WTC11 (cell line): ENCODE data around the gene SKI. TPM values are rescaled to one million over a fixed set of nuclear protein-coding genes. Genes with fewer than 3 reads are reported as not detected.
"Not testable (repeated sequence)": the region's sequence is repeated elsewhere in the genome, so short reads cannot be mapped to it uniquely, and the experiment has no call there.

Experiments
- ATAC-seq: fragments of 200-7000 bp; cut with Tn5 transposase; 2 replicates; pipeline ENCODE4 v1.10.0; 2021; ENCODE audit warnings: mild to moderate bottlenecking, moderate library complexity
- CTCF ChIA-PET: fragments of 300-600 bp; sonication (Branson Sonifier 250); formaldehyde crosslinking; loops from one replicate; lab custom pipeline; 2021; ENCODE audit warnings: antibody characterized with exemption; lab: Charles Lee
- POLR2A ChIA-PET: fragments of 350-600 bp; sonication (Branson Sonifier 250); formaldehyde crosslinking; loops from one replicate; lab custom pipeline; 2021; ENCODE audit warnings: antibody characterized with exemption; lab: Charles Lee
- DNase-seq: peaks from one replicate; pipeline ENCODE4 v3.0.0; 2021; ENCODE audit warnings: low spot score
- H3K27ac Mint-ChIP-seq: 2 replicates; pipeline ENCODE4 v1.8.0; 2021; ENCODE audit warnings: mixed read lengths
- H3K27me3 Mint-ChIP-seq: 2 replicates; pipeline ENCODE4 v1.8.0; 2021; ENCODE audit warnings: low read depth, mild to moderate bottlenecking, moderate library complexity, mixed read lengths
- H3K36me3 Mint-ChIP-seq: 2 replicates; pipeline ENCODE4 v1.8.0; 2021; ENCODE audit warnings: mixed read lengths
- H3K4me1 Mint-ChIP-seq: 2 replicates; pipeline ENCODE4 v1.8.0; 2022; ENCODE audit warnings: mixed read lengths
- H3K4me3 Mint-ChIP-seq: 2 replicates; pipeline ENCODE4 v1.8.0; 2021; ENCODE audit warnings: mild to moderate bottlenecking, moderate library complexity, mixed read lengths
- H3K9me3 Mint-ChIP-seq: 2 replicates; pipeline ENCODE4 v1.8.0; 2021; ENCODE audit warnings: mixed read lengths
- ATF1 ChIP-seq: sonication (generic); formaldehyde crosslinking; IDR thresholded peaks from 2 replicates; pipeline ENCODE4 v1.8.1; 2023; ENCODE audit warnings: mild to moderate bottlenecking, moderate library complexity, missing genetic modification reagents
- ATF3 ChIP-seq: sonication (generic); formaldehyde crosslinking; conservative IDR thresholded peaks from 2 replicates; pipeline ENCODE4 v1.8.1; 2022; ENCODE audit warnings: mild to moderate bottlenecking, missing genetic modification reagents
- ATF6 ChIP-seq: sonication (generic); formaldehyde crosslinking; IDR thresholded peaks from 2 replicates; pipeline ENCODE4 v1.8.1; 2023; ENCODE audit warnings: mild to moderate bottlenecking, missing genetic modification reagents
- CTCF ChIP-seq: fragments of 200-600 bp; IDR thresholded peaks from 2 replicates; pipeline ENCODE4 v1.8.0; 2022; ENCODE audit warnings: antibody characterized with exemption
- FOXP4 ChIP-seq: sonication (generic); formaldehyde crosslinking; IDR thresholded peaks from 2 replicates; pipeline ENCODE4 v1.8.0; 2022; ENCODE audit warnings: mild to moderate bottlenecking, missing genetic modification reagents
- HMGA2 ChIP-seq: fragments of 250-450 bp; sonication (Bioruptor Pico); IDR thresholded peaks from 2 replicates; pipeline ENCODE4 v1.4.0; 2021; ENCODE audit warnings: mild to moderate bottlenecking, moderate library complexity
- IRF2 ChIP-seq: sonication (generic); formaldehyde crosslinking; IDR thresholded peaks from 2 replicates; pipeline ENCODE4 v1.8.0; 2022; ENCODE audit warnings: low read depth, missing genetic modification reagents, borderline replicate concordance
- MXD4 ChIP-seq: fragments of 250-450 bp; sonication (Bioruptor Pico); IDR thresholded peaks from 2 replicates; pipeline ENCODE4 v1.8.0; 2021; ENCODE audit warnings: mild to moderate bottlenecking, moderate library complexity, borderline replicate concordance
- MYBL2 ChIP-seq: sonication (generic); formaldehyde crosslinking; IDR thresholded peaks from 2 replicates; pipeline ENCODE4 v1.8.1; 2023; ENCODE audit warnings: mild to moderate bottlenecking, moderate library complexity, missing genetic modification reagents
- NFYB ChIP-seq: sonication (generic); formaldehyde crosslinking; conservative IDR thresholded peaks from 2 replicates; pipeline ENCODE4 v1.8.0; 2022; ENCODE audit warnings: low read depth, missing genetic modification reagents
- NR3C1 ChIP-seq: sonication (generic); formaldehyde crosslinking; conservative IDR thresholded peaks from 2 replicates; pipeline ENCODE4 v1.8.1; 2023; ENCODE audit warnings: low read depth, mild to moderate bottlenecking, missing genetic modification reagents
- SMAD4 ChIP-seq: sonication (generic); formaldehyde crosslinking; IDR thresholded peaks from 2 replicates; pipeline ENCODE4 v1.8.0; 2022; ENCODE audit warnings: mild to moderate bottlenecking, missing genetic modification reagents
- SP1 ChIP-seq: sonication (generic); formaldehyde crosslinking; conservative IDR thresholded peaks from 2 replicates; pipeline ENCODE4 v1.8.1; 2022; ENCODE audit warnings: missing genetic modification reagents
- TEAD1 ChIP-seq: sonication (generic); formaldehyde crosslinking; IDR thresholded peaks from 2 replicates; pipeline ENCODE4 v1.8.0; 2022; ENCODE audit warnings: mild to moderate bottlenecking, missing genetic modification reagents
- TEAD4 ChIP-seq: sonication (generic); formaldehyde crosslinking; IDR thresholded peaks from 2 replicates; pipeline ENCODE4 v1.8.0; 2022; ENCODE audit warnings: mild to moderate bottlenecking, missing genetic modification reagents
- ZBTB43 ChIP-seq: sonication (generic); formaldehyde crosslinking; IDR thresholded peaks from 2 replicates; pipeline ENCODE4 v1.8.1; 2023; ENCODE audit warnings: mild to moderate bottlenecking, missing genetic modification reagents
- ZNF121 ChIP-seq: sonication (generic); formaldehyde crosslinking; IDR thresholded peaks from 2 replicates; pipeline ENCODE4 v1.8.0; 2023; ENCODE audit warnings: missing genetic modification reagents
- ZNF138 ChIP-seq: sonication (generic); formaldehyde crosslinking; conservative IDR thresholded peaks from 2 replicates; pipeline ENCODE4 v1.8.1; 2022; ENCODE audit warnings: mild to moderate bottlenecking, moderate library complexity, missing genetic modification reagents
- ZNF671 ChIP-seq: fragments of 250-450 bp; sonication (Bioruptor Pico); IDR thresholded peaks from 2 replicates; pipeline ENCODE4 v1.8.0; 2021; ENCODE audit warnings: mild to moderate bottlenecking
- total RNA-seq: library from RNA; stranded (reverse); gene quantifications from 3 replicates; pipeline ENCODE4 v1.2.3, GENCODE V29; 2021

The SKI gene
- total RNA-seq, 1 experiment from 2014 or later = 88.6 TPM

- ChIA-PET POLR2A (no interaction called here), CTCF (no interaction called here)
- Mint-ChIP-seq H3K4me1 (no peaks in the 10 kb centered on the region), H3K27ac (no peak overlapping the region), H3K36me3 (peaks cover 8% of the 10 kb centered on the region), H3K9me3 (peaks cover 5% of the 10 kb centered on the region), H3K4me3 (no peak overlapping the region), H3K27me3 (no peaks in the 10 kb centered on the region; the same call in 1 of the 2 replicates)
- ATAC-seq (no peak), DNase-seq (no peak)
- TF ChIP-seq HMGA2 (CRISPR knock-in tag) = no peak
- TF ChIP-seq ZNF121 (CRISPR knock-in tag) = no peak
- no peak for TF ChIP-seq NFYB (CRISPR knock-in tag)
- TF ChIP-seq MYBL2 (CRISPR knock-in tag) = no peak
Measured at GRCh38 chr1:2331200-2331544, 103.1 kb downstream of the SKI start.

- H3K27me3 Mint-ChIP-seq, ATAC-seq, POLR2A ChIA-PET, H3K4me3 Mint-ChIP-seq, H3K4me1 Mint-ChIP-seq, H3K27ac Mint-ChIP-seq, H3K9me3 Mint-ChIP-seq, CTCF ChIA-PET, DNase-seq, H3K36me3 Mint-ChIP-seq: not testable (repeated sequence)
Measured at GRCh38 chr1:2331580-2331979, 103.5 kb downstream of the SKI start.

GRCh38 chr1:2334366-2334765 is 106.2 kb downstream of the SKI start:
- no peaks in the 10 kb centered on the region for H3K4me1 Mint-ChIP-seq
- peaks cover 5% of the 10 kb centered on the region for H3K9me3 Mint-ChIP-seq
- H3K27me3 Mint-ChIP-seq = no peaks in the 10 kb centered on the region; the same call in 1 of the 2 replicates
- ChIA-PET POLR2A (no interaction called here), CTCF (interaction anchor here (0.6 to 1.5 kb wide), 2 partner anchors 22 to 278 kb away, joined by 3 read pairs; no protein-coding TSS in a partner anchor)
- no peak overlapping the region for H3K4me3 Mint-ChIP-seq
- DNase-seq (no peak), ATAC-seq (no peak)
- no peak overlapping the region for H3K27ac Mint-ChIP-seq
- peaks cover 8% of the 10 kb centered on the region for H3K36me3 Mint-ChIP-seq
- TF ChIP-seq NR3C1 (CRISPR knock-in tag) (no peak), ATF1 (CRISPR knock-in tag) (no peak), MXD4 (no peak), ZNF671 (CRISPR knock-in tag) (no peak), IRF2 (CRISPR knock-in tag) (no peak), FOXP4 (CRISPR knock-in tag) (no peak), ATF3 (CRISPR knock-in tag) (no peak), ATF6 (CRISPR knock-in tag) (no peak), CTCF (no peak), NFYB (CRISPR knock-in tag) (no peak), ZNF138 (CRISPR knock-in tag) (no peak), SP1 (CRISPR knock-in tag) (no peak), TEAD4 (CRISPR knock-in tag) (no peak), SMAD4 (no peak), TEAD1 (CRISPR knock-in tag) (no peak), ZBTB43 (no peak)
